GM18951 (cell line): ENCODE data around the gene TMEM183A.

ENCODE experiments used
- POLR2A ChIP-seq: IDR thresholded peaks from 4 replicates; pipeline ENCODE4 v1.6.1; 2011; ENCODE audit warnings: mild to moderate bottlenecking; ENCODE audit not compliant: insufficient read length, insufficient read depth; ENCODE audit errors: extremely low read depth
- in situ Hi-C: fragments of 300-500 bp; cut with MboI; formaldehyde crosslinking; loops from one replicate; pipeline ENCODE4 v1.12.0; 2022; ENCODE audit warnings: low sequenced_read_pairs, mixed read lengths, inconsistent platforms; ENCODE audit not compliant: unreplicated experiment

TMEM183A gene

GRCh38 chr1:203028067-203028783 lies 21.1 kb downstream of the TMEM183A start:
- in situ Hi-C loops: no loop called here
- TF ChIP-seq POLR2A: no peak

GRCh38 chr1:203028784-203029553 lies 21.8 kb downstream of the TMEM183A start:
- in situ Hi-C loops: no loop called here
- no peak for TF ChIP-seq POLR2A

GRCh38 chr1:203031467-203031866 lies 24.3 kb downstream of the TMEM183A start:
- TF ChIP-seq POLR2A: no peak
- in situ Hi-C loops: loop anchor here (10.0 kb wide), 1 partner anchor 183 kb away; no protein-coding TSS in a partner anchor

GRCh38 chr1:203033287-203033686 lies 26.1 kb downstream of the TMEM183A start:
- no peak for TF ChIP-seq POLR2A
- in situ Hi-C loops: loop anchor here (10.0 kb wide), 1 partner anchor 182 kb away; no protein-coding TSS in a partner anchor

GRCh38 chr1:203033917-203034316 lies 26.7 kb downstream of the TMEM183A start:
- in situ Hi-C loops: loop anchor here (10.0 kb wide), 1 partner anchor 181 kb away; no protein-coding TSS in a partner anchor
- no peak for TF ChIP-seq POLR2A

DNA sequence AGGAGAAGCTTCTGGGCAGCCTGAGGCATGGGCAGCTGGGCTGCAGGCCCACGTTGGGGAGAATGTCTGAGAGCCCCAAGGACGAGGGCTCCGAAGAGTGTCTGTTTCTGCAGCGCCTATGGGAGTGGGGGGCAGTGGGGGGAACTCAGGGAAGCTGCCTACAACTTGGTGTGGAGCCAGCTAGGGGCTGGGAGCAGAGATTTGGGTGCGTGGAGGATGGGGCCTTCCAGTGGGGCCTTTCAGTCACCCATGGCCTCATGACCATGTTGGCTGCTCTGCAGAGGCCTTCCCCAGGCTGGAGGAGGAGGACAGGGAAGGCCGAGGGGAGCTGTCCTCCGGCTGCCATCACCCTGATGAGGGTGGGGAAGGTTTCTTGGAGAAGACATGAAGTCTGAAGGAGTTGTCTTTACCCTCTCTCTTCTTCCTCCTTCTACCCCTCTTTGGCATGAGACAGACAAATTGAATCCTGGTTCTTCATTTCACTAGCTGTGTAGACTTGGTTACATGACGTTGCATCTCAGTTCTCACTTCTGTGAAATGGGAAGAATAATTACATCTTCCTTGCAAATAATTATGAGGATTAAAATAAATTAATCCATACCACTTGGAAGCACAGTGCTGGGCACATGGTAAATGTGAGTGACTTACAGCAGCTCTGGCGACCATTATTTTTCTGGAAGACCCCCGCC lies 27.4 kb downstream of the TMEM183A start:
- TF ChIP-seq POLR2A: no peak
- in situ Hi-C loops: loop anchor here (10.0 kb wide), 1 partner anchor 180 kb away; no protein-coding TSS in a partner anchor

DNA sequence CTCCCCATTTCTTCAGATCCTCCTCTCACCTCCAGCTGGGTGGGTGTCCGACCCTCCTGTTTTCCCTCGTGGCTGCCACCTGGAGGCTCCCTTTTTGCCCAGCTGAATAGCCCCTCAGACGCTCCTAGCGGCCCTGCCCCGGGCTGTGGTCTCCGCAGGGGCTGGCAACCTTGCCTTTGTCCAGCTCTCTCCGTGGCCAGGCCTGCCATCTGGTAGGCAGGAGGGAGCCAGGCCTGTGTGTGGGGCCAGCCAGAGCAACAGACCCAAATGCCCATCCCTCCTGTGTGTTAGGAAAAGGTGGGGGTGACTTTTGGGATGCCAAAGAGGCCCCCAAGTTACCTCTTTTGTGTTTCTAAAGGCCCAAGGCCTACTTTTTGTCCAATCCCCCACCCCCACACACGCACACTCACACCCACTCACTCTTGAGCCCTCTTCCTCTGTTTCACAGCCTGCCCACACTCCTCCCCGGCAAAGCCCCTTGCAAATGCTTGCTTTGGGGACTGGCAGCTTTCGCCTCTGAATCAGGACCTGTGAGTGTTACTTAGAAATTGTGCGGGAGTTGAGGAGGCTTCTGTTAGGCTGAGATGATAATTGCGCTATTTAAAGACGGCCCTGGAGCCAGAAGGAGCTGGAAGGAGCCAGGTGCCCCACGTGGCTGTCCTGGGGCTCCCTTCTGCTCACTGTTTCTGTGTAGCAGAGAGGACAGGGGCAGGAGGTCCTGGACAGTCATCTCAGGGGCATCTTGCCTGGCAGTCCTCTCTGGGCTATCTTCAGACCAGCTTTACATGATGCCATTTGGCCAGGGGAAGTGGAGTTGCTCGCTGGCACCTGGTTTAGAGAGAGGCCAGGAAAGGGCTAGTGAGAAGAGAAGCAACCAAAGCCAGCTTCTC lies 28.2 kb downstream of the TMEM183A start:
- in situ Hi-C loops: loop anchor here (10.0 kb wide), 1 partner anchor 179 kb away; no protein-coding TSS in a partner anchor
- no peak for TF ChIP-seq POLR2A

- in situ Hi-C loops: loop anchor here (10.0 kb wide), 1 partner anchor 179 kb away; no protein-coding TSS in a partner anchor
- TF ChIP-seq POLR2A: no peak
Measured at GRCh38 chr1:203036135-203036534, 29.0 kb downstream of the TMEM183A start.

- in situ Hi-C loops: loop anchor here (10.0 kb wide), 1 partner anchor 178 kb away; no protein-coding TSS in a partner anchor
- TF ChIP-seq POLR2A: no peak
Measured at GRCh38 chr1:203036537-203036936, 29.4 kb downstream of the TMEM183A start.

DNA sequence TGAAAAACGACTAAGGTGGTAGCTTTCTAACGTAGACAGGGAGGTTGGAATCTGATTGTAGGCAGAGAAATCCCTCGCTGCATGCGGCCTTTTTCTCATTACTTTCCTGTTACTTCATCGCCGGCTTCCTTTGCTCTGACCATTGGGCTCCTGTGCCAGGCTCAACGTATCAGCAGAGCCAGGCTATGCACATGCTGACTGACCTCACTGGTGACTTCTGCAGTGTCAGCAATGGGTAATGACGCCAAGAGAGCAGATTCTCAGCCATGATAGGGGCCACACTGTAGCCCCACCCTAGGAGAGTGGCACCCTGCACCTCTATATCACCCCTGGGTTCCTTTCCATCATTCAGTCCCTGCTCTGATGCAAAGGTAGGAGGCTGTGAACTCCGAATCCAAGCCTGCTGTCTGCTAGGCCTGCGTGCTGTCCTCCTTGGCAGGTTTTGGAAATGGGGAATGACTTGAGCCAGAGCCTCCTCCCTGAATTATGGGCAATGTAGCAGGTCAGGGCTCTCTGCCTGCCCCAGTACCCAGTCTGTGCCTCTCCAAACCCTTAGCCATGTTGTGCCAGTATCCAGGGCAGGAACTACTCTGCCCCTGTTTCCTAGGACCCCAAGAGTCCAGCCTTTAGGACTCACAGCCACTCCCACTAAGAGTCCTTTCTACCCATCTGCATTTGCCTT lies 30.5 kb downstream of the TMEM183A start:
- in situ Hi-C loops: loop anchor here (10.0 kb wide), 1 partner anchor 177 kb away; no protein-coding TSS in a partner anchor

DNA sequence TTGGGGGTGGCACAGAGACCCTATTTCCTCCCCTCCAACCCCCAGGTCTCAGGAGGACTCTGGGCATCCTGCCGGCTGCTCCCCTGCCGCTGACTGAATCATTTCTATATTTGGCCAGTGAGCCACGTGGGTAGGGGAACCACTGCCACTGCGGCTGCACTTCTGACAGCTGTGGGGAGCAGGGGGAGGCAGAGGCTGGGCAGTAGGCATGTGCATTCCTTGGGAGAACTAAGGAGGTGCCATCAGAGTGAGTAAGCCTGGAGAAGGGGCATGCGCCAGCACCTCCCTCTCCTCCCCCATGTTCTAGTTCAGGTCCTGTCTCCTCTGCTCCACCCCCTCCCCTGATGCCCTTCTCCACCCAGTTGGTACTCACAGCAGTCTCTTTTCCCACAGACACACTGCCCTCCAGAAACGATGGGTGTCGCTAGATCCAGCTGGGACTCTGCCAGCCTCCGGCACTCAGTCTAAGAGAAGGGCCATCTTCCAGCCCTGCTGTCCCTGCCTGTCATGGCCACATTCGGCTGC lies 31.1 kb downstream of the TMEM183A start:
- in situ Hi-C loops: loop anchor here (10.0 kb wide), 1 partner anchor 177 kb away; no protein-coding TSS in a partner anchor
- TF ChIP-seq POLR2A: no peak

More for the DNA sequence above, 30.5 kb downstream of the TMEM183A start:
- TF ChIP-seq POLR2A: no peak
